ENCODE measurements around the gene SH2D3A.
"Not testable (repeated sequence)": the region's sequence is repeated elsewhere in the genome, so short reads cannot be mapped to it uniquely, and the experiment has no call there.

SH2D3A gene

DNA sequence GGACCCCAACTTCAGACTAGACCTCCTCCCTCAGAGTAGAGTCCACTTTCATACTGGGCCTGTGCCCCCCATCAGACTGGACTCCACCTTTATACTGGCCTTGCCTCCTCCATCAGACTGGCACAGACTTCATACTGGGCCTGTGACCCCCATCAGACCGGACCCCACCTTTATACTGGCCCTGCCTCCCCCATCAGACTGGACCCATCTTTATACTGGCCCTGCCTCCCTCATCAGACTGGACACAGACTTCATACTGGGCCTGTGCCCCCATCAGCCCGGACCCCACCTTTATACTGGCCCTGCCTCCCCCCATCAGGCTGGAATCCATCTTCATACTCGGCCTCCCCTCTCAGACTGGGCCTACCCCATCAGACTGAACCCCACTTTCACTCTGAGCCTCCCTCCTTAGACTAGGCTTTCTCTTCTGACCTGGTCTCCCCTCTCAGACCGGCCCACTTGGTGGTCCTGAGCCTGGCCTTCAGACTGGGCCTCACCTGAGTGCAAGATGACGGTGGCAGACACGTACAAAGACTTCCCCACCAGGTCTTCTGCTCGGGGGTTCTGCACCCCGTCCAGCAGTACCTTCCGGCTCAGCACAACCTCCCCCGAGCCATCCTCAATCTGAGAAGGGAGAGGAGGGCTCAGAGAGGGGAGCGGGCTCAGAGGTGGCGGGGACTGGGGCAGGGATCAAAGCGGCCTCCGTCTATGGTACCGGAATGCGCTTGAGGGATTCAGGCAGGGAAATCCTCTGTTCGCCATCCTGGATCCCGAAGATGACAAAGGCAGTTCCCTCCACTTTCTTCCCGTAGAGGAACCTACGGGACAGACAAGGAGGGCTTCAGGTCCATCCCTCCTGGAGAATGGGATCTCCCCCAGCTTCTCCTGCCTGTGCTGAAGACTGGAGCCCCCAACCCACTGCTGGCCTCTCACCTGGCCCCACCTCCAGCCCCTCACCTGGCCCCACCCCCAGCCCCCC lies 54.3 kb downstream of the SH2D3A start:
- DNase-seq: no peak
- in situ Hi-C loops (cut with MboI; ENCODE audit: low pct_unique_long_range_greater_than_20kb, low sequenced_read_pairs): no loop called here

- no peak for DNase-seq
- in situ Hi-C loops (cut with MboI; ENCODE audit: low pct_unique_long_range_greater_than_20kb, low sequenced_read_pairs): no loop called here
Observed at GRCh38 chr19:6712231-6712630, 55.0 kb downstream of the SH2D3A start.

DNA sequence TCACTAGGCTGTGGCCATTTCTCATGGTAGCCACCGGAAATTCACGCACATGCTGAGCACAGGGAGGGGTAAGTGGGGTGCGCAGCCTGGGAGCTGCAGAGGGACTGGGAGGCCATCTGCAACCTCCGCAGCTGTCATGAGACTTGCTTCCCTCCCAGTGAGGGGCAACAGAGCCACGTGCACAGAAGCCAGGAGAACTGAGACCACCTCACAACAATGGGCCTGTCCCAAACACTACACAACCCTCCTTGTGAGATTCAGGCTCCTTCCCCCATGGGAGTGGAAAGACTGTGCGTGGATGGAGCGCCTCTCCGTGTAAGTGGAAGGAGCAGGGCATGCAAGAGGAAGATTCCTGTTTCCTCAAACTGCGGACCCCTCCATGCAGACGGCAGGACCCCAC lies 55.6 kb downstream of the SH2D3A start:
- DNase-seq: no peak
- in situ Hi-C loops (cut with MboI; ENCODE audit: low pct_unique_long_range_greater_than_20kb, low sequenced_read_pairs): no loop called here

- no peak for DNase-seq
- in situ Hi-C loops (cut with MboI; ENCODE audit: low pct_unique_long_range_greater_than_20kb, low sequenced_read_pairs): no loop called here
Observed at GRCh38 chr19:6711078-6711361, 56.2 kb downstream of the SH2D3A start.

DNA sequence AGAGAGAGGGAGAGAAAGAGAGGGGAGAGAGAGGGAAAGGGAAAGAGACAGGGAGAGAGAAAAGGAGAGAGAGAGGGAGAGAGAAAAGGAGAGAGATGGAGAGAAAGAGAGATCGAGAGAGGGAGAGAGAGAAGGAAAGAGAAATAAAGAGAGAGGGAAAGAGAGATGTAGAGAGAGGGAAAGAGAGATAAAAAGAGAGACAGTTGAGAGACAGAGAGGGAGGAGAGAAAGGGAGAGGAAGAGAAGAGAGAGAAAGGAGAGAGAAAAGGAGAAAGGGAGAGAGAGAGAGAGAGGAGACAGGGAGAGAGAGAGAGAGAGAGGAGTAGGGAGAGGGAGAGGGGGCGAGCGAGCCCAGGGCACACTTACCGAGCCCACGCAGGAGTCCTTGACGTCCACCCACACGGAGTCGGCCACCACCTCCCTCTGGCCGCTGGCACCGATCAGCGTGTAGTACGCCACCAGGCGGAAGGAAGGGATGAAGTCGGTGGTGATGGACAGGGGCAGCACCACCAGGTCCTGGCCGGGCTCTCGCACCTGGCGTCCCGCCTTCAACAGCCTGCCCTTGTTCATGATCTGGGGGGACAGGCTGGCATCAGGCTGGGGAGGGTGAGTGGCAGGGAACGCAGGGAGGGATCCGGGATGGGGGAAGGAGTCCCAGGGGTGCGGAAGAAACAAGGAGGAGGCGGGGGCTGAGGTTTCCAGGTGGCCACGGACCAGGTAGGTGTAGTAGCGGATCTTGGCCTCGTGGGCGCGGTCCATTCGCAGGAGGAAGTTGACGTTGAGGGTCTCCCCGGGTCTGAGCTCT lies 56.8 kb downstream of the SH2D3A start:
- DNase-seq: no peak
- in situ Hi-C loops (cut with MboI; ENCODE audit: low pct_unique_long_range_greater_than_20kb, low sequenced_read_pairs): no loop called here

DNA sequence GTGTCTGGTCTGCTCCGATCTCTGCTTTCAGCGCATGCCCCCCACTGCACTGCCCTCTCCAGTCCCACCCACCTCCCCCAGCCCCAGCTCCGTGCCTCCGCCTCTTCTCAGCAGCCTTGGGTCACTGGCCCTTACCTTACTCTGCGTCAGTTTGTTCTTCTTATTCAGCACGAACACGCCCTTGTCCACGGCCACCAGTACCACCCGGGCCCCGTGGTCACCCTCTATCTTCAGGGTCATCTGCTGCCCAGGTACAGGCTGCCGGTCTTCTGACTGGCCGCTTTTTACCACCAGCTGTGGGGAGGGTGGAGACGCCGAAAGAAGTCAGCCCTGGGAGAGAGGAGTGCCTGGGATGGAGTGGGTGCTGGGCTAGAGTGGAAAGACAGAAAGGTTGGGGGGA lies 57.7 kb downstream of the SH2D3A start:
- in situ Hi-C loops (cut with MboI; ENCODE audit: low pct_unique_long_range_greater_than_20kb, low sequenced_read_pairs): no loop called here
- DNase-seq: no peak

DNA sequence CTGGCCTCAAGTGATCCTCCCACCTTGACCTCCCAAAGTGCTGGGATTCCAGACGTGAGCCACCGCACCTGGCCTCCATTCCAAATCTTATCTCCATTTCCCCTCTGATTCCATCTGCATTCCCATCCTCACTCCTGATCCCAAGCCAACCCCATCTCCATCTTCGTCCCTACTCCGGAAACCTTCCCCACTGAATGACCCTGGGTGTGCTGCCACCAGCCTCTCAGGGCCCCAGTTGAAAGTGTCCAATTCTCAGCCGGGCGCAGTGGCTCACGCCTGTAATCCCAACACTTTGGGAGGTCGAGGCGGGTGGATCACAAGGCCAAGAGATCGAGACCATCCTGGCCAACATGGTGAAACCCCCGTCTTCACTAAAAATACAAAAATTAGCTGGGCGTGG lies 58.3 kb downstream of the SH2D3A start:
- in situ Hi-C loops (cut with MboI; ENCODE audit: low pct_unique_long_range_greater_than_20kb, low sequenced_read_pairs): not testable (repeated sequence)

DNA sequence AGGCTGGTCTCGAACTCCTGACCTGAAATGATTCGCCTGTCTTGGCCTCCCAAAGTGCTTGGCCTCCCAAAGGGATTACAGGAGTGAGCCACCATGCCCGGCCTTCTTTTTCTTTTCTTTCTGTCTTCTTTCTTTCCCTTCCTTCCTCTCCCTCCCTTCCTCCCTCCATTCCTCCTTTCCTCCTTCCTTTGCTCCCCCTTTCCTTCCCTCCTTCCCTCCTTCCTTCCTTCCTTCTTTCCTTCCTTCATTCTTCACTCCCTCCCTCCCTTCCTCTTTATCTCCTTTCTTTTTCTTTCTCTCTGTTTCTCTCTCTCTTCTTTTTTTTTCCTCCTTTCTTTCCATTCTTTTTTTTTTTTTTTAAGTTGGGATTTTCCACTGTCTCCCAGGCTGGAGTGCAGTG lies 58.9 kb downstream of the SH2D3A start:
- no peak for DNase-seq
- in situ Hi-C loops (cut with MboI; ENCODE audit: low pct_unique_long_range_greater_than_20kb, low sequenced_read_pairs): no loop called here

More for the DNA sequence above, 58.3 kb downstream of the SH2D3A start:
- not testable (repeated sequence) for DNase-seq

DNA sequence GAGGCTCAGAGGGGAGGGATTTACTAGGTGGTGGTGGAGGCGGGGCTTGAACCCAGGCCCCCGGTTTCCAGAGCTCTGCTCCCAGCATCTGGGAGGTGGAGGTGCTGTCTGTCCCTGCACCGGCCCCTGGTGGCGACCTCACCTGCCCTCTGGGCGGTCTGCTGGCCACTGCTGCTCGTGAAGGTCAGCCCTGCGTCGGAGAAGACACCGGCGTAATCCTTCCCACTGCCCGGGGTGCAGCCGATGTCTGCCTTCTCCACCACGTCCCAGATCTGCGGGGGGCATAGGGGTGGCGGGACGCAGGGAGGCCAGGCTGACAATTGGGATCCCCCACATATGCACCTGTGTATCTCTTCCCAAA lies 59.6 kb downstream of the SH2D3A start:
- DNase-seq: no peak
- in situ Hi-C loops (cut with MboI; ENCODE audit: low pct_unique_long_range_greater_than_20kb, low sequenced_read_pairs): no loop called here

DNA sequence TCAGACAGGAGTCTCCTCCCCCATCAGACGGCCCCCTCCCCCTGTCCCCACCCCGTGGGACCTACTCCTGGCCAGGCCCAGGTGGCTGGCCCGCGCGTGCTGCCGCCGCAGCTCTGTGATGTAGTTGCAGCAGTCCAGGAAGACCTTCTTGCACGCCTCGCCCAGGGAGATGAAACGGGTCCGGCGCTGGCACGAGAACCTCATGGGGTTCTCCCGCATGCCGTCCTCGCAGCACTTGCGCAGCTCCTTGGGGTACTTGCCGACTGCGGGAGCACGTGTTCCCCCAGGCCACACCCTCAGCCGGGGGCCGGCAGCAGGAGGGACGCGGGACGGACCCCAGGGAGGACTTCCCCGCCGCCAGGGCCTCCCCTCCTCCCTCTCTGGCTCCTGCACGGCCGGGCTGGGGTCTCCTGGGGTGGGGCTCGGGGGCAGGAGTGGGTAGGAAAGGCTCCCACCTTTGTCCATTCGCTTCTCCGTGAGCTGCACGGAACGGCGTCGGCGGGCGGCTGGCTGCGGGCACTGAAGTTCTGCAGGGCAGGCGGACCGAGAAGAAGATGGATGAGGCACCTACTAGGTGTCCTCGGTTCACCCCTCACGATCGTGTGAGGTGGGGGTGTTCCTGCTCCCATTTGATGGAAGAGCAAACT lies 60.1 kb downstream of the SH2D3A start:
- in situ Hi-C loops (cut with MboI; ENCODE audit: low pct_unique_long_range_greater_than_20kb, low sequenced_read_pairs): no loop called here
- DNase-seq: no peak

GRCh38 chr19:6706633-6706958 lies 60.6 kb downstream of the SH2D3A start:
- DNase-seq: no peak
- in situ Hi-C loops (cut with MboI; ENCODE audit: low pct_unique_long_range_greater_than_20kb, low sequenced_read_pairs): no loop called here

GRCh38 chr19:6705931-6706632 lies 61.2 kb downstream of the SH2D3A start:
- in situ Hi-C loops (cut with MboI; ENCODE audit: low pct_unique_long_range_greater_than_20kb, low sequenced_read_pairs): no loop called here
- no peak for DNase-seq
